ENCODE data around the gene NVL.

- TF ChIP-seq POLR2A (IDR thresholded peaks at IDR 0.05) (no peak), CTCF (IDR thresholded peaks at IDR 0.05) (no peak)
Measured at GRCh38 chr1:224253721-224254120, 76.3 kb downstream of the NVL start.
